Left forelimb (tissue), 1 donor: ENCODE measurements around the gene GABRB3.

Experiments used
- DNase-seq: peaks from one replicate; pipeline ENCODE4 v3.0.0-alpha.2; 2018; ENCODE audit warnings: low spot score

The GABRB3 gene

DNA sequence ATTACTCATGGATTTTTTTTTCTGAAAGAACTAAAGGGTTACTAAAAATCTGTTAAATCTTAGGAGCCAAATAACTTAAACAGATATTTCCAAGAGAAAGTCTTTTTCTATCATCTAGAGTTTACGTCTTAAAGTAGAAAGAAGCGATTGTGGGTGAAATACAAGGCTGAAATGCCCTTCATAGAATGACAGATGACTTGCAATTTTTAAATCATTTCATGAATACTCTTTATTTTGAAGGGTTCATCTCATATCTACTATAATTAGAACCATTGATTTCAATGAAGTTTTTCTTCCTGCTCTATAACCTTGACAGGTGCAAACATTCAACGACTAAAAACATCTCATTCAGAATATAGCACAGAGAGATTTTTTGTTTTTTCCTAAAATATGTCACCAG lies 217.0 kb downstream of the GABRB3 start:
- DNase-seq: no peak

DNA sequence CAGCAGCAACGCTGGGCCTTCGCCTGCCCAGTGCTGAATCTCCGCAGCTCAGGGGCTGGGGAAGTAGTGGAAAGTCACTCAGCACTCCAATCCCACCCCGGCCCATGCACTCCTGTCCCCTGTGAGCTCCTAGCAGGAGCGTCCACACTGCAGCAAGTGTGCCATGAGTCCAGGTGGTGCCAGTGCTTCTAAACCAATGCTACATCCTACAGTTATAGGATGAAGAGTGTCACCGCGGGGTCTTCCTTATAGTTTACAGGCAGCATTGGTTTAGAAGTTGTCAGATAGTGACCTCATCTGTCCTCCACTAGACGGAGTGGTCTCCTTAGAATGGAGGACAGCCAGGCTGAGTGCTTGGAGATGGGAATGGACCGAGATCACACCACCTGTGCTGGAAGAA lies 221.4 kb downstream of the GABRB3 start:
- DNase-seq: no peak

DNA sequence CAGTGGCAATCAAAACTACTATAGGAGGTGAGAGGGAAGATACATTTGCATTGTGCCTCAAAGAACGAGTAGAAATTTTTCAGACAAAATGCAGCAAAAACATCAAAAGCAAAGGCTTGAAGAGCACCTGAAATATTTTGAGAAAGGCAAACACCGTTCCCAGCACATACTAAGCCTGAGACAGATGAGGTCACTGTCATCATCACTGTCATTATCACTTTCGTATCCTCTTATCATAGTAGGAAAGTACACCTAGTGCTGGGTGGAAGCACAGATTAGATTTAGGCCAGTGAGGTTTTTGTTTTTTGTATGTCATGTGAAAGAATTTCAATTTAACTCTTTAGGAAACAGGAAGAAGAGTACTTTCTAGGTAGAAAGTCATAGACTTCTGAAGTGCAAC lies 222.0 kb downstream of the GABRB3 start:
- DNase-seq: no peak

DNA sequence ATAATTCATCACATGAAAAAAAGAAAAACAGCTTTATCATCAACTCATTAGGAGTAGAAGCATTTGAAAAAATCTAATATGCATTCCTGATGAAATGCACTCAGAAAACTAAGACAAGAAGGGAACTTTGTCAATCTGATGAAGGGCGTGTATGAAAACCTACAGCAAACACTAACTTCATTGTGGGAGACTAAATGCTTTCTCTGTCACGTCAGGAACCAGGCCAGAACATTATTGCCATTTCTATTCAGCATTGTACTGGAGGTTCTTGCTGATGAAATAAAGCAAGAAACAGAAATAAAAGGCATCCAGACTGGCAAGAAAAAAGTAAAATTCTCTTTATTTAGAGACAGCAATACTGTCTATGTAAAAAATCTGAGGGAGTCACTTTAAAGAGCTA lies 235.2 kb downstream of the GABRB3 start:
- no peak for DNase-seq

DNA sequence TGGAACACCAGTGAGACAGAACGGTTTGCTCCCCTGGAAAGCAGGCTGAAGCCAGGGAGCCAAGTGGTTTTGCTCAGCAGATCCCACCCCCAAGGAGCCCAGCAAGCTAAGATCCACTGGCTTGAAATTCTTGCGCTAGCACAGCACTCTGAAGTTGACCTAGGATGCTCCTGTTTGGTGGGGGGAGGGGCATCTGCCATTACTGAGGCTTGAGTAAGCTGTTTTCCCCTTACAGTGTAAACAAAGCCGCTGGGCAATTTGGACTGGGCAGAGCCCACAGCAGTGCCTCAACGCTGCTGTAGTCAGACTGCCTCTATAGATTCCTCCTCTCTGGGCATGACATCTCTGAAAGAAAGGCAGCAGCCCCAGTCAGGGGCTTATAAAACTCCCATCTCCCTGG lies 241.4 kb downstream of the GABRB3 start:
- DNase-seq: no peak

DNA sequence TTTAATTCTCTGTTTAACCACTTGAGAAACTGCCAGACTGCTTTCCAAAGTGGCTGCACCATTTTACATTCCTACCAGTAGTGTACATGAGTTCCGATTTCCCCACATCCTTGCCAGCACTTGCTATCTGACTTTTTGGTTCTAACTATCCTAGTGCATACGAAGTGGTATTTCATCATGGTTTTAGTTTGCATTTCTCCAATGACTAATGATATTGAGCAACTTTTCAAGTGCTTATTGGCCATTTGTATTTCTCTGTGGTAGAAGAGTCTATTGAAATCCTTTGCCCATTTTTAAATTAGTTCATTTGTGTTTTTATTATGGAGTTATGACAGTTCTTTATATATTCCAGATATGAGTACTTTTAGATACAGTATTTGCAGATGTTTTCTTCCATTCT lies 247.8 kb downstream of the GABRB3 start:
- DNase-seq: no peak

DNA sequence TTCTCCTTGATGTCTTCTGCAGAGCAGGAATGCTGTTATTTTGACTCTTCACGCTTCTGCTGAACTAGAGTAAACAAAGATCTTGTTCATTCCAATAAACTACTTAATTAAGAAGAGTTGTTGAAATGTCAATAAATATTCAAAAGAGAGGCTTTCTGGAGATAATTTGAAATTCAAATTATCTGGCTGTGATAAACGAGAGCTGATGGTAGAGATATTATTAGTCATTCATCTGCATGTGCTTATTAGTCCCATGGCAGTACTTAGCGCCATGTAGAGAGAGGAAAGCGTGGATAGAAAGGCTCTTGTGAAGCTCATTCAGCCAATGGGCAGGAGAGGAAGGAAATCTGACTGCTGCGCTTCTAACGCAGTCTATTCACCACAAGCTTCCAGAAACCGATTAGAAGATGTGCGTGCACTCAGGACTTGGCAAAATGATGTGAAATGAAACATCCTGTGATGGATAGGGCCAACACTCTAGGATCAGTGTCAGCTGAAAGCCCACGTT lies 251.1 kb downstream of the GABRB3 start:
- no peak for DNase-seq

DNA sequence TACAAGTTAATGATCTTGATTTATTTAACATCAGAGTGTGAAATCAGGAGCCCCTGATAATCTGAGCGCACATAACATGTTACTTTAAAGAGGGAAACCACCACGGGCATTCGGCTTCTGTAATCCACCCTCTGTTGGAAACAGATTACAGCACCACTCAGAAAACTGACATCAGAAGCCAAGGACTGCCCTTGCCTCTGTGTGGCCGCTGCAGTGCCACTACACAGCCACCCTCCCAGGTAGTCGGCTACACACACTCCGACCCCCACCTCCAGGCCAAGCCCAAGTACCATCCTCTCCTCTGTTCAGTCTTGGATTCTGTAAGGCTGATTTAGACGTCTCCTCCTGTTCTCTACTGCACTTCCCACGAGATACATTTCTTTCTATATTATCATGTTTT lies 251.7 kb downstream of the GABRB3 start:
- no peak for DNase-seq

DNA sequence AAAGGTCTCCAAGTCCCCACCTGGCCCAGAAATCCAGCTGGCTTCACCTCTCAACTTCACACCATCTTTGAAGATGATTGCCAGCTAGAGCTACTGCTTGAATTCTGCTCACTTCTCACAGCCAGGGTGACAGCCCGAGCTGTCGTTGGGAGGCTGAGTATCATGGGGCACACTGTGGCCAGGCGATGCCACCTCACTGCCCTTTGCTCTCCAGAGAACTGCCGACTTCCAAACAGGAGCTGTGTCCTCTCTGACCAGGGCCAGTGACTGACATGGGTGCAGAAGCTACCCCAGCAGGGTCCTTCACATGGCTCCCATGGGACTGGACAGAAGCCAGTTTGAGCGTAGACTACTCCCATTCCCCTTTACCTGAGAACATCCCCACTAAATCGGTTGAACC lies 254.0 kb downstream of the GABRB3 start:
- no peak for DNase-seq

DNA sequence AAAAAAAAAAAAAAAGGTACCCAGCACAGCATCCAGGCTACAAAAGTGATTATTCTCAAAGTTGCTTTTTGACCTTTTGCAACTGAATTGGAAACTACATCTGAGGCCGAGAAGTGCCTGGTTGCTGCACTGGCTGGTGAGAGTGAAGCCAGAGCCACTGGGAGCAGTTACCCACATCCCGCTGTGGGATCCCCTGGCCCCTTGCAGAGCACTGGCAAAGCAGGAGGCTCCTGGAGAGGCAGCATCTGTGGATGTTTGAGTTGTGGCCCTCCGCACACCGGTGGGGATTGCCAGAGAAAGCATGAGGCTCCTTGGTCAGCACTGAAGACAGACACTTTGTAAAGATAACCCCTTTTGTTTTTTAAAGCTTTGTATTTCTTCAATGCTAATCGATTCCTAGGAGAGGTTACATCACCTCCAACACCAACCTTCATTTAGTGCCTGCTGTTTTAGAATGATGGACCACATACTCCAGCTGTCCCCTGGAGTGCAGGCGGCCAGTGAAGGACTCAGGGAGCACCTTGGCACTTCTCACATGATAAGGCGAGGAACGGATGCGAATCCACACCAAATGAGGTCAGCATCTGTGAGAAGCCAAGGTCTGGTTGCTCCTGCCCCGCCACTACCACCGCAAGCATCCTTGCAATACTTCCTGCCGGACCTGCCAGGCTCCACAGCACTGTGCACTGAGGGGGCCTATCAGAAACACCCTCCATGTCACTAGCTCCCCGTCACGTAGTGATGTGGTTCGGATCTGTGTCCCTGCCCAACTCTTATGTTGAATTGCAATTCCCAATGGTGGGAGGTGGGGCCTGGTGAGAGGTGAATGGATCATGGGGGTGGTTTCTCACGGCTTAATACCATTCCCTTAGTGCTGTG lies 256.5 kb downstream of the GABRB3 start:
- DNase-seq: no peak

DNA sequence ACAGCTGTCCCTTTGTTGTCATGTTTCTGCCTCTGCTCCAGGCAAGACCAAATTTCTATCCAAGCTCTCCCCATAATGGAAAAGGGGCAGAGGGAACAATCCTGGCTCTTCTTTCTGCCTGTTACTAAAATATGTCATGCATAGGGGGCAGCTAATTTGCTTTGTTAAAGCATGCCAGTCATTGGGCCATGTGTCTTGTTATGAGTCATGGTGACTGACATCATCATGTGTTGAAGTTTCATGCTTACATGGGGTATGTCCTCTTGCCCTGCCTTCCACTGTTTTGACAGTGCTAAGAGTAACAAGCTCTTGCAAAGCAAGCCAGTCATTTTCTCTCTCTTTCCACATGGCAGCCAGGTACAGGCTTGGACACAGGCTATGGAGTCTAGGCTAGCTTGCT lies 268.9 kb downstream of the GABRB3 start:
- DNase-seq: no peak
